GM10266 (cell line): ENCODE data around the gene UBE2L6.

ENCODE experiments used
- DNase-seq: peaks from one replicate; pipeline ENCODE4 v3.0.0; 2012; ENCODE audit errors: extremely low spot score
- CTCF ChIP-seq: IDR thresholded peaks from 2 replicates; pipeline ENCODE4 v1.5.1; 2012; ENCODE audit warnings: mild to moderate bottlenecking, low read depth; ENCODE audit not compliant: control insufficient read depth, insufficient read depth; ENCODE audit errors: missing control alignments

Gene UBE2L6

GRCh38 chr11:57530596-57531507, 36.6 kb downstream of the UBE2L6 start, which contains the start of gene TIMM10:
TIMM10 (minus strand) TSS chr11:57530754; CDS start chr11:57530189, 565 bp downstream.
- DNase-seq, result peak; percentile 88
- TF ChIP-seq CTCF, result no peak

GRCh38 chr11:57530215-57530595, 37.3 kb downstream of the UBE2L6 start:
- DNase-seq, result no peak
- TF ChIP-seq CTCF, result no peak

- DNase-seq, result no peak
- TF ChIP-seq CTCF, result no peak
Measured at GRCh38 chr11:57529012-57529411, 38.5 kb downstream of the UBE2L6 start.

- peak; percentile 94 for TF ChIP-seq CTCF
- peak; percentile 44 for DNase-seq
Measured at GRCh38 chr11:57527056-57527631, 40.3 kb downstream of the UBE2L6 start.

- no peak for DNase-seq
- no peak for TF ChIP-seq CTCF
Measured at GRCh38 chr11:57523419-57523818, 44.1 kb downstream of the UBE2L6 start.

GRCh38 chr11:57521116-57521515, 46.4 kb downstream of the UBE2L6 start:
- no peak for TF ChIP-seq CTCF
- no peak for DNase-seq

GRCh38 chr11:57516061-57516443, 51.4 kb downstream of the UBE2L6 start:
- DNase-seq, result no peak
- no peak for TF ChIP-seq CTCF
